C4-2B (cell line): Measurements from ENCODE around the gene GRID1.

Experiments used
- CTCF ChIP-seq: fragments of 450-650 bp; conservative IDR thresholded peaks from 2 replicates; pipeline ENCODE4 v1.5.1; 2017; ENCODE audit warnings: mild to moderate bottlenecking
- ZFX ChIP-seq: fragments of 450-650 bp; IDR thresholded peaks from 2 replicates; pipeline ENCODE4 v1.6.1; 2017

DNA sequence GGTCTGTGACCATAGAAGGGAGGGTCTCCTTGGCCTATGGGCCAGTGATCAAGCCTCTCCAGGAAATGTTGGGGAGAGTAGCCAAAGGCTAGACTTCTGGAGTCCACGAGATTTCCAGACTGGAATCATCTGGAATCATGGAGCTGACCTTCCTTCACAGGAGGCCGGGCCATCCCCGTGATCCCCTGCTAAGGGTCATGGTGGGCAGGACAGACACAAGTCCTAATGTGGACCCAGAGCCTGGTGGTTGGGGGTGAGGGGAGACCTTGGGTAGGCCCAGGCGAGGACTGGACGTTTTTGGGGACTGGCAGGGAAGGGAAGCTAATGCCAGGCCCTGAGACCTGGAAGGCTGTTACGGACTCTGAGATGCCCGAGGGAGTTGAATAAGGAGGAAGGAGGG is 9.8 kb upstream of the GRID1 start:
- TF ChIP-seq CTCF (no peak), ZFX (no peak)
